HG02571 (cell line): ENCODE measurements around the gene GOLGA6L10.
"Not testable (repeated sequence)": the region's sequence is repeated elsewhere in the genome, so short reads cannot be mapped to it uniquely, and the experiment has no call there.

Source experiments
- ATAC-seq: cut with Tn5 transposase; IDR thresholded peaks from one replicate; pipeline ENCODE4 v1.9.1; 2021; ENCODE audit warnings: mild to moderate bottlenecking, moderate library complexity; ENCODE audit not compliant: unreplicated experiment

The GOLGA6L10 gene

GRCh38 chr15:82343851-82344250, 5.4 kb downstream of the GOLGA6L10 start:
- not testable (repeated sequence) for ATAC-seq

GRCh38 chr15:82342632-82343374, 6.5 kb downstream of the GOLGA6L10 start:
- not testable (repeated sequence) for ATAC-seq

- ATAC-seq: not testable (repeated sequence)
These were observed 10.7 kb downstream of the GOLGA6L10 start for GRCh38 chr15:82338573-82338972.

- not testable (repeated sequence) for ATAC-seq
These were observed 11.2 kb downstream of the GOLGA6L10 start for GRCh38 chr15:82338053-82338452.

- not testable (repeated sequence) for ATAC-seq
These were observed 12.2 kb downstream of the GOLGA6L10 start for GRCh38 chr15:82337051-82337450.

GRCh38 chr15:82336180-82336647, 13.1 kb downstream of the GOLGA6L10 start:
- ATAC-seq: not testable (repeated sequence)

GRCh38 chr15:82335006-82335405, 14.3 kb downstream of the GOLGA6L10 start:
- not testable (repeated sequence) for ATAC-seq

GRCh38 chr15:82334554-82334932, 14.7 kb downstream of the GOLGA6L10 start:
- ATAC-seq: not testable (repeated sequence)

- ATAC-seq: not testable (repeated sequence)
These were observed 15.4 kb downstream of the GOLGA6L10 start for GRCh38 chr15:82333603-82334553.

GRCh38 chr15:82332711-82333602, 16.3 kb downstream of the GOLGA6L10 start:
- ATAC-seq: not testable (repeated sequence)

- ATAC-seq: not testable (repeated sequence)
These were observed 17.5 kb downstream of the GOLGA6L10 start for GRCh38 chr15:82331576-82332304.

GRCh38 chr15:82330921-82331320, 18.4 kb downstream of the GOLGA6L10 start:
- not testable (repeated sequence) for ATAC-seq

- not testable (repeated sequence) for ATAC-seq
These were observed 20.2 kb downstream of the GOLGA6L10 start for GRCh38 chr15:82329039-82329438.

GRCh38 chr15:82327372-82327771, 21.9 kb downstream of the GOLGA6L10 start:
- not testable (repeated sequence) for ATAC-seq

- not testable (repeated sequence) for ATAC-seq
These were observed 22.4 kb downstream of the GOLGA6L10 start for GRCh38 chr15:82326896-82327295.

GRCh38 chr15:82325646-82326045, 23.6 kb downstream of the GOLGA6L10 start:
- ATAC-seq: not testable (repeated sequence)

- not testable (repeated sequence) for ATAC-seq
These were observed 24.4 kb downstream of the GOLGA6L10 start for GRCh38 chr15:82324831-82325230.

- ATAC-seq: not testable (repeated sequence)
These were observed 26.8 kb downstream of the GOLGA6L10 start for GRCh38 chr15:82322488-82322887.

- not testable (repeated sequence) for ATAC-seq
These were observed 28.4 kb downstream of the GOLGA6L10 start for GRCh38 chr15:82320861-82321260.
